Astrocyte (in vitro differentiated cells and primary cell): ENCODE results near the gene SCLY. TPM values are rescaled to one million over a fixed set of nuclear protein-coding genes. Genes with fewer than 3 reads are reported as not detected.
A peak's percentile ranks its signal among the peaks of the same experiment; 100 is the strongest.

Source experiments
- DNase-seq: peaks from one replicate; pipeline ENCODE4 v3.0.0-alpha.2; 2010; ENCODE audit warnings: low read depth
- FAIRE-seq: peaks from 2 replicates; lab custom pipeline; 2011; peaks lifted over from hg19 to GRCh38; lab: Jason Lieb, UNC
- H2AFZ ChIP-seq: 2 replicates; pipeline ENCODE4 v1.6.0; 2012; ENCODE audit warnings: low read depth, low read length, inconsistent platforms
- H3K27ac ChIP-seq: 2 replicates; pipeline ENCODE4 v1.5.1; 2011; ENCODE audit warnings: low read depth, low read length, inconsistent platforms
- H3K27me3 ChIP-seq: 2 replicates; pipeline ENCODE4 v1.6.0; 2011; ENCODE audit warnings: low read length, inconsistent platforms; ENCODE audit not compliant: insufficient read depth
- H3K36me3 ChIP-seq: 2 replicates; pipeline ENCODE4 v1.5.1; 2011; ENCODE audit warnings: low read length, inconsistent platforms; ENCODE audit not compliant: insufficient read depth
- H3K4me1 ChIP-seq: 2 replicates; pipeline ENCODE4 v1.5.1; 2011; ENCODE audit warnings: low read length, inconsistent platforms; ENCODE audit not compliant: insufficient read depth
- H3K4me2 ChIP-seq: 2 replicates; pipeline ENCODE4 v1.6.0; 2012; ENCODE audit warnings: low read length, inconsistent platforms
- H3K4me3 ChIP-seq: 2 replicates; pipeline ENCODE4 v1.5.1; 2011; ENCODE audit warnings: low read depth, mild to moderate bottlenecking, low read length, inconsistent platforms; ENCODE audit not compliant: insufficient read depth
- H3K79me2 ChIP-seq: 2 replicates; pipeline ENCODE4 v1.6.0; 2012; ENCODE audit warnings: mild to moderate bottlenecking, low read length, inconsistent platforms; ENCODE audit not compliant: insufficient read depth
- H3K9ac ChIP-seq: 2 replicates; pipeline ENCODE4 v1.6.0; 2012; ENCODE audit warnings: mild to moderate bottlenecking, low read length, inconsistent platforms
- H3K9me3 ChIP-seq: 2 replicates; pipeline ENCODE4 v1.5.1; 2012; ENCODE audit warnings: low read depth, mild to moderate bottlenecking, low read length, inconsistent platforms; ENCODE audit not compliant: insufficient read depth
- H4K20me1 ChIP-seq: 2 replicates; pipeline ENCODE4 v1.6.0; 2012; ENCODE audit warnings: low read length, inconsistent platforms; ENCODE audit not compliant: insufficient read depth
- H3K27ac Mint-ChIP-seq: one replicate; pipeline ENCODE4 v1.8.0; 2021; ENCODE audit warnings: mild to moderate bottlenecking, mixed read lengths; ENCODE audit not compliant: unreplicated experiment
- H3K27me3 Mint-ChIP-seq: one replicate; pipeline ENCODE4 v1.8.0; 2021; ENCODE audit warnings: low read depth, mixed read lengths; ENCODE audit not compliant: unreplicated experiment
- H3K36me3 Mint-ChIP-seq: one replicate; pipeline ENCODE4 v1.8.0; 2021; ENCODE audit warnings: low read depth, mixed read lengths; ENCODE audit not compliant: unreplicated experiment
- H3K4me1 Mint-ChIP-seq: one replicate; pipeline ENCODE4 v1.8.0; 2021; ENCODE audit warnings: low read depth, mixed read lengths; ENCODE audit not compliant: unreplicated experiment
- H3K4me3 Mint-ChIP-seq: one replicate; pipeline ENCODE4 v1.8.0; 2021; ENCODE audit warnings: mild to moderate bottlenecking, moderate library complexity, mixed read lengths; ENCODE audit not compliant: unreplicated experiment
- H3K9me3 Mint-ChIP-seq: one replicate; pipeline ENCODE4 v1.8.0; 2021; ENCODE audit warnings: mild to moderate bottlenecking, mixed read lengths; ENCODE audit not compliant: unreplicated experiment
- CTCF ChIP-seq: IDR thresholded peaks from 2 replicates; pipeline ENCODE4 v1.5.1; 2011; ENCODE audit warnings: low read depth, mild to moderate bottlenecking, inconsistent platforms, low read length, moderate library complexity; ENCODE audit not compliant: insufficient read depth
- EZH2 ChIP-seq: IDR thresholded peaks from 2 replicates; pipeline ENCODE4 v1.6.1; 2012; ENCODE audit warnings: mild to moderate bottlenecking, low read length, inconsistent platforms; ENCODE audit not compliant: insufficient read depth
- total RNA-seq: library from RNA; stranded (reverse); gene quantifications from 2 replicates; pipeline ENCODE4 v1.2.1, GENCODE V29; 2021

SCLY gene
- total RNA-seq, 1 donor from 2014 or later = 15.4 TPM

DNA sequence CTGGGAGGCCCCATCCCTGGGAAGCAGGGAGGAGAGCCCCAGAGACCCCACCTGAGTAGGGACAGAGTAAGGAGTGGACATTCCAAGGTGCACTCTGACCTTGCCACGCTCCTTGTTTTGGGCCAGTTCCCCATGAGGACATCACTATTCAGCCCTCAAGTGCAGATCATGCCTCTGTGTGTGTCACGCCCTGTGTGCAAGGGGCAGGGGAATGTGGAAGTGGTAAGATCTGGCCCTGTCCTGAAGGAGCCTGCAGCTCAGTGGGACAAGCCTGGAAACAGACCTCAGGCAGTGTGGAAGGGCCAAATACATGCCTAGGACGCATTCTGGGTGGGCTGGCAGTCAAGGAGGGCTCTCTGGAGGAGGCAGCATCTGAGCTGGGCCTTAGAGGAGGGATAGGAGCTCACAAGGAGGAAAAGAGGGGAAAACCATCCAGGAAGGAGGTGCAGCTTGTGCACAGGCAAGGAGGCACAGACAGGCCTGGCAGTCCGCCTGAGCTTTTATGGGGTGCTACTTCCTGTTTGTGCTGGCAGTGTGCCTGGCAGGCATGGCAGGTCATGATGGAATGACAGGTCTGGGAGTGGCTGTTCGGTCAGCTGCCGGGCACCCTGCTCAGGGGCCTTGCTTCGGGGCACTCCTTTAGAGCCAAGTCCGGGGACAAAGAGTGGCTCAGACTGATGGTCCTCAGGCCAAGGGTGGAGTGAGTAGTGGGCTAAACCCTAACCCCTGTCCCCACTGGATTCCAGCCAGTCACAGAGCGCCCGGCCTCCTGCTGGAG lies 80.9 kb downstream of the SCLY start:
- H3K4me1 ChIP-seq = peaks cover 5% of the 10 kb centered on the region
- Mint-ChIP-seq H3K27ac (peak overlapping the region; percentile 64), H3K27me3 (peaks cover 7% of the 10 kb centered on the region), H3K9me3 (no peaks in the 10 kb centered on the region), H3K4me1 (peaks cover 14% of the 10 kb centered on the region), H3K36me3 (peaks cover 2% of the 10 kb centered on the region), H3K4me3 (no peak overlapping the region)
- no peak for TF ChIP-seq CTCF
- TF ChIP-seq EZH2 = no peak
- no peaks in the 10 kb centered on the region for H4K20me1 ChIP-seq
- no peak overlapping the region for H3K9ac ChIP-seq
- H3K27me3 ChIP-seq = no peaks in the 10 kb centered on the region
- no peak overlapping the region for H3K4me2 ChIP-seq
- no peak overlapping the region for H3K4me3 ChIP-seq
- no peaks in the 10 kb centered on the region for H3K9me3 ChIP-seq
- no peaks in the 10 kb centered on the region for H3K79me2 ChIP-seq
- no peak for DNase-seq
- H2AFZ ChIP-seq = no peak overlapping the region
- no peak for FAIRE-seq
- H3K27ac ChIP-seq = no peak overlapping the region
- H3K36me3 ChIP-seq = no peaks in the 10 kb centered on the region

GRCh38 chr2:238142382-238143205 lies 81.8 kb downstream of the SCLY start:
- Histone ChIP-seq H2AFZ (no peak overlapping the region), H3K4me1 (peaks cover 5% of the 10 kb centered on the region), H3K36me3 (no peaks in the 10 kb centered on the region), H3K27ac (no peak overlapping the region), H3K9ac (no peak overlapping the region), H3K79me2 (no peaks in the 10 kb centered on the region), H3K27me3 (no peaks in the 10 kb centered on the region), H3K4me3 (no peak overlapping the region), H4K20me1 (no peaks in the 10 kb centered on the region), H3K4me2 (no peak overlapping the region), H3K9me3 (no peaks in the 10 kb centered on the region)
- no peak for FAIRE-seq
- DNase-seq = no peak
- Mint-ChIP-seq H3K4me3 (no peak overlapping the region), H3K9me3 (no peaks in the 10 kb centered on the region), H3K27me3 (peaks cover 4% of the 10 kb centered on the region), H3K36me3 (peaks cover 2% of the 10 kb centered on the region), H3K4me1 (peaks cover 14% of the 10 kb centered on the region), H3K27ac (no peak overlapping the region)
- TF ChIP-seq CTCF (no peak), EZH2 (no peak)
